Measurements from ENCODE around the gene TSNAXIP1. TPM values are rescaled to one million over a fixed set of nuclear protein-coding genes. Genes with fewer than 3 reads are reported as not detected.

The TSNAXIP1 gene
- total RNA-seq, 2 experiments from 2014 or later = 0.40 to 0.47 TPM

GRCh38 chr16:67842509-67843342, 36.0 kb downstream of the TSNAXIP1 start:
- H3K36me3 Mint-ChIP-seq (ENCODE audit: low read depth) = peaks cover 18% of the 10 kb centered on the region
- H3K9me3 Mint-ChIP-seq = no peaks in the 10 kb centered on the region
- ChIA-PET CTCF (interaction anchor here (1.4 to 4.1 kb wide), 4 partner anchors 13 to 99 kb away, joined by 4 to 30 read pairs (median 10); no protein-coding TSS in a partner anchor), POLR2A (interaction anchor here (0.7 to 1.3 kb wide), 5 partner anchors 9 to 88 kb away, joined by 3 to 6 read pairs (median 4); partner anchors contain the start of genes RANBP10 and TSNAXIP1)
- no peak for TF ChIP-seq CTCF (IDR thresholded peaks at IDR 0.05)
- peak overlapping the region; percentile 97 for H3K4me3 Mint-ChIP-seq
- ATAC-seq (peak; percentile 10), DNase-seq (peak; percentile 74)
- H3K27ac Mint-ChIP-seq = peak overlapping the region; percentile 95
- no peaks in the 10 kb centered on the region for H3K27me3 Mint-ChIP-seq
- H3K4me1 Mint-ChIP-seq (ENCODE audit: low read depth) = peaks cover 30% of the 10 kb centered on the region
- intact Hi-C loops (cut with micrococcal nuclease) = loop anchor here (5.0 kb wide), 1 partner anchor 35 kb away; the partner anchor contains the start of genes RANBP10 and TSNAXIP1

GRCh38 chr16:67843343-67843765, 36.7 kb downstream of the TSNAXIP1 start:
- Mint-ChIP-seq H3K4me1 (ENCODE audit: low read depth) (peaks cover 34% of the 10 kb centered on the region), H3K27me3 (no peaks in the 10 kb centered on the region)
- POLR2A ChIA-PET = interaction anchor here (0.7 to 1.3 kb wide), 5 partner anchors 10 to 87 kb away, joined by 3 to 6 read pairs (median 4); partner anchors contain the start of genes RANBP10 and TSNAXIP1

GRCh38 chr16:67844497-67844896, 37.8 kb downstream of the TSNAXIP1 start:
- no peaks in the 10 kb centered on the region for H3K27me3 Mint-ChIP-seq

More at GRCh38 chr16:67843343-67843765, 36.7 kb downstream of the TSNAXIP1 start:
- Mint-ChIP-seq H3K9me3 (no peaks in the 10 kb centered on the region), H3K36me3 (ENCODE audit: low read depth) (peaks cover 21% of the 10 kb centered on the region), H3K27ac (peak overlapping the region; percentile 95), H3K4me3 (peak overlapping the region; percentile 97)
- CTCF ChIA-PET = interaction anchor here (1.4 to 4.1 kb wide), 4 partner anchors 13 to 98 kb away, joined by 4 to 30 read pairs (median 10); no protein-coding TSS in a partner anchor
- DNase-seq (no peak), ATAC-seq (no peak)
- TF ChIP-seq CTCF (IDR thresholded peaks at IDR 0.05) = no peak
- intact Hi-C loops (cut with micrococcal nuclease) = loop anchor here (5.0 kb wide), 1 partner anchor 36 kb away; the partner anchor contains the start of genes RANBP10 and TSNAXIP1

GRCh38 chr16:67845291-67846062, 38.8 kb downstream of the TSNAXIP1 start:
- peaks cover 42% of the 10 kb centered on the region for H3K4me1 Mint-ChIP-seq (ENCODE audit: low read depth)
- H3K9me3 Mint-ChIP-seq = no peaks in the 10 kb centered on the region
- peaks cover 28% of the 10 kb centered on the region for H3K36me3 Mint-ChIP-seq (ENCODE audit: low read depth)
- TF ChIP-seq CTCF (IDR thresholded peaks at IDR 0.05) = no peak
- H3K27me3 Mint-ChIP-seq = no peaks in the 10 kb centered on the region
- ATAC-seq (no peak), DNase-seq (peak; percentile 13)
- H3K27ac Mint-ChIP-seq = peak overlapping the region; percentile 94
- ChIA-PET CTCF (interaction anchor here (0.8 to 4.1 kb wide), 9 partner anchors 8 to 96 kb away, joined by 3 to 30 read pairs (median 5); partner anchors contain the start of genes NRN1L, RANBP10 and TSNAXIP1), POLR2A (interaction anchor here (0.6 to 3.9 kb wide), 8 partner anchors 10 to 364 kb away, joined by 3 to 22 read pairs (median 4); partner anchors contain the start of gene ATP6V0D1)
- intact Hi-C loops (cut with micrococcal nuclease) = no loop called here
- H3K4me3 Mint-ChIP-seq = peak overlapping the region; percentile 93

More at GRCh38 chr16:67844497-67844896, 37.8 kb downstream of the TSNAXIP1 start:
- intact Hi-C loops (cut with micrococcal nuclease) = loop anchor here (5.0 kb wide), 1 partner anchor 37 kb away; the partner anchor contains the start of genes RANBP10 and TSNAXIP1
- DNase-seq = no peak
- CTCF ChIA-PET = interaction anchor here (0.7 to 4.1 kb wide), 10 partner anchors 9 to 384 kb away, joined by 3 to 30 read pairs (median 4); partner anchors contain the start of genes CARMIL2, CTCF, RANBP10 and TSNAXIP1
- ATAC-seq = no peak
- no peak for TF ChIP-seq CTCF (IDR thresholded peaks at IDR 0.05)
- H3K27ac Mint-ChIP-seq = peak overlapping the region; percentile 95
- POLR2A ChIA-PET = interaction anchor here (0.7 to 1.4 kb wide), 5 partner anchors 11 to 39 kb away, joined by 4 to 5 read pairs (median 4); partner anchors contain the start of gene EDC4
- peaks cover 26% of the 10 kb centered on the region for H3K36me3 Mint-ChIP-seq (ENCODE audit: low read depth)
- H3K4me1 Mint-ChIP-seq (ENCODE audit: low read depth) = peaks cover 40% of the 10 kb centered on the region
- H3K9me3 Mint-ChIP-seq = no peaks in the 10 kb centered on the region
- H3K4me3 Mint-ChIP-seq = peak overlapping the region; percentile 97

Measured in activated CD8-positive, alpha-beta T cell treated with anti-CD3 and anti-CD28 coated beads for 36 hours (primary cell).